Kidney epithelial cell (primary cell): Measurements from ENCODE around the gene ZNF182. TPM values are rescaled to one million over a fixed set of nuclear protein-coding genes. Genes with fewer than 3 reads are reported as not detected.
"Not testable (repeated sequence)": the region's sequence is repeated elsewhere in the genome, so short reads cannot be mapped to it uniquely, and the experiment has no call there.

Experiments used
- DNase-seq: peaks from one replicate; pipeline ENCODE4 v3.0.0-alpha.2; 2010; ENCODE audit warnings: low read depth
- H3K27me3 ChIP-seq: 2 replicates; pipeline ENCODE4 v1.6.0; 2011; ENCODE audit warnings: low read length; ENCODE audit not compliant: control insufficient read depth, insufficient read depth
- H3K36me3 ChIP-seq: 2 replicates; pipeline ENCODE4 v1.5.1; 2011; ENCODE audit warnings: low read length; ENCODE audit not compliant: control insufficient read depth, insufficient read depth
- H3K4me3 ChIP-seq: 2 replicates; pipeline ENCODE4 v1.5.1; 2011; ENCODE audit warnings: low read depth, mild to moderate bottlenecking, control low read depth, low read length
- CTCF ChIP-seq: IDR thresholded peaks from 2 replicates; pipeline ENCODE4 v1.5.1; 2011; ENCODE audit warnings: mild to moderate bottlenecking, moderate library complexity, low read length, control low read depth, inconsistent platforms; ENCODE audit not compliant: insufficient read depth, poor library complexity, severe bottlenecking
- total RNA-seq: library from RNA; depleted of rRNA; stranded (reverse); fragments of >200 nt; gene quantifications from 2 replicates; pipeline ENCODE4 v1.2.3, GENCODE V29; 2015

ZNF182 gene
- total RNA-seq, 1 donor from 2014 or later: 3.3 TPM

- no peak for TF ChIP-seq CTCF
- no peak for DNase-seq
- no peak overlapping the region for H3K4me3 ChIP-seq
- peaks cover 3% of the 10 kb centered on the region for H3K36me3 ChIP-seq
- no peaks in the 10 kb centered on the region for H3K27me3 ChIP-seq
These were observed 27.3 kb downstream of the ZNF182 start for GRCh38 chrX:47976254-47977151.

DNA sequence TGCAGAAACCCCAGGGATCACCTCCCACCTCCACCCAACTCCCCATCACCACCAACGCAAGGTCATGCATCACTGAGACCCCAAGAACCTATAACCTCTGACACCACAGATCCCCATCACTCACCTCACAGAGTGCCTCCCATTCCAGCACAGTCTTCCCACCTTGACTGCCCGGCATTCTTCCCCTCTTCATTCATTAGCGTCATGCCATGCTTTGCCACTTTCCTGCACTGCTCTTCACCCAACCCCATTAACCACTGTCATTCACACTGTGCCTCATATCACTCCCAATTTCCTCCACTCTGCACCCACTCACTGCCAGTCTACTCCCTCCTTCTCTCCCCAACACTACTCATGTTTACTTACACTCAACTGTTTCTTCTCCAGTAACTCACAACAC, 30.6 kb downstream of the ZNF182 start:
- Histone ChIP-seq H3K36me3 (peaks cover 3% of the 10 kb centered on the region), H3K27me3 (no peaks in the 10 kb centered on the region), H3K4me3 (no peak overlapping the region)
- no peak for DNase-seq
- no peak for TF ChIP-seq CTCF

- not testable (repeated sequence) for H3K4me3 ChIP-seq, H3K36me3 ChIP-seq, DNase-seq, H3K27me3 ChIP-seq
These were observed 38.3 kb downstream of the ZNF182 start for GRCh38 chrX:47965526-47965925.

- H3K27me3 ChIP-seq, H3K4me3 ChIP-seq, H3K36me3 ChIP-seq, DNase-seq: not testable (repeated sequence)
These were observed 42.0 kb downstream of the ZNF182 start for GRCh38 chrX:47961830-47962229.

GRCh38 chrX:47960406-47960805, 43.4 kb downstream of the ZNF182 start:
- H3K4me3 ChIP-seq: no peak overlapping the region
- H3K36me3 ChIP-seq: no peaks in the 10 kb centered on the region
- no peak for DNase-seq
- H3K27me3 ChIP-seq: no peaks in the 10 kb centered on the region
- TF ChIP-seq CTCF: no peak

- Histone ChIP-seq H3K27me3 (no peaks in the 10 kb centered on the region), H3K4me3 (no peak overlapping the region), H3K36me3 (no peaks in the 10 kb centered on the region)
- DNase-seq: no peak
- no peak for TF ChIP-seq CTCF
These were observed 44.9 kb downstream of the ZNF182 start for GRCh38 chrX:47958761-47959342.

- H3K27me3 ChIP-seq, H3K4me3 ChIP-seq, H3K36me3 ChIP-seq, DNase-seq: not testable (repeated sequence)
These were observed 45.6 kb downstream of the ZNF182 start for GRCh38 chrX:47958206-47958605.
